NCI-H82 (cell line): ENCODE measurements around the gene SPG11.

Experiments
- DNase-seq: peaks from one replicate; lab custom pipeline; 2025; lab: John Stamatoyannopoulos, UW

SPG11 gene

GRCh38 chr15:44682809-44683682 is 19.6 kb upstream of the SPG11 start:
- peak; percentile 56 for DNase-seq

GRCh38 chr15:44682211-44682610 is 18.7 kb upstream of the SPG11 start:
- no peak for DNase-seq

- no peak for DNase-seq
These were observed 13.2 kb upstream of the SPG11 start for GRCh38 chr15:44676676-44677075.

- DNase-seq: no peak
These were observed 12.4 kb upstream of the SPG11 start for GRCh38 chr15:44675911-44676310.

GRCh38 chr15:44673639-44674038 is 10.2 kb upstream of the SPG11 start:
- no peak for DNase-seq

GRCh38 chr15:44670087-44670950 is 6.9 kb upstream of the SPG11 start:
- DNase-seq: no peak

GRCh38 chr15:44668921-44669320 is 5.5 kb upstream of the SPG11 start:
- DNase-seq: no peak

GRCh38 chr15:44667039-44667360 is 3.5 kb upstream of the SPG11 start:
- no peak for DNase-seq

GRCh38 chr15:44666210-44667038 is 3.0 kb upstream of the SPG11 start:
- no peak for DNase-seq

GRCh38 chr15:44662478-44663409 is 718 bp downstream of the SPG11 start:
- peak; percentile 68 for DNase-seq

GRCh38 chr15:44661576-44661975 is 1.9 kb downstream of the SPG11 start:
- DNase-seq: no peak

GRCh38 chr15:44659056-44659455 is 4.4 kb downstream of the SPG11 start:
- no peak for DNase-seq

- DNase-seq: no peak
These were observed 6.1 kb downstream of the SPG11 start for GRCh38 chr15:44657378-44657777.

GRCh38 chr15:44656913-44657312 is 6.5 kb downstream of the SPG11 start:
- no peak for DNase-seq

GRCh38 chr15:44656298-44656697 is 7.2 kb downstream of the SPG11 start:
- DNase-seq: no peak

- no peak for DNase-seq
These were observed 8.6 kb downstream of the SPG11 start for GRCh38 chr15:44654858-44655257.

- no peak for DNase-seq
These were observed 15.8 kb downstream of the SPG11 start for GRCh38 chr15:44647637-44648036.

GRCh38 chr15:44647036-44647435 is 16.4 kb downstream of the SPG11 start:
- no peak for DNase-seq

- no peak for DNase-seq
These were observed 17.0 kb downstream of the SPG11 start for GRCh38 chr15:44646460-44646859.

GRCh38 chr15:44641651-44642050 is 21.8 kb downstream of the SPG11 start:
- DNase-seq: no peak

GRCh38 chr15:44636976-44637375 is 26.5 kb downstream of the SPG11 start:
- DNase-seq: no peak
